Uterus (tissue), 4 donors: ENCODE results near the gene TPR. TPM values are rescaled to one million over a fixed set of nuclear protein-coding genes. Genes with fewer than 3 reads are reported as not detected.

Experiments used
- DNase-seq, 2 donors: peaks; one replicate each; pipeline ENCODE4 v3.0.0-alpha.2; 2019 to 2020
- H3K27ac ChIP-seq, 2 donors: fragments of 200-600 bp; sonication (generic); 1 replicate in 1 of 2; 2 replicates in 1 of 2; pipeline ENCODE4 v1.5.1; 2016 to 2018
- H3K27me3 ChIP-seq, 2 donors: fragments of 200-600 bp; sonication (generic); one replicate each; pipeline ENCODE4 v1.5.1; 2018 to 2019; ENCODE audit warnings: control low read depth in 1 of 2
- H3K36me3 ChIP-seq, 2 donors: fragments of 200-600 bp; sonication (generic); one replicate each; pipeline ENCODE4 v1.5.1; 2019; ENCODE audit warnings: control low read depth in 1 of 2
- H3K4me1 ChIP-seq, 2 donors: fragments of 200-600 bp; sonication (generic); one replicate each; pipeline ENCODE4 v1.5.1; 2018 to 2019; ENCODE audit warnings: control low read depth in 1 of 2
- H3K4me3 ChIP-seq, 2 donors: fragments of 200-600 bp; sonication (generic); 1 replicate in 1 of 2; 2 replicates in 1 of 2; pipeline ENCODE4 v1.5.1; 2018 to 2019; ENCODE audit warnings: mild to moderate bottlenecking in 1 of 2
- H3K9me3 ChIP-seq, 2 donors: fragments of 200-600 bp; sonication (generic); one replicate each; pipeline ENCODE4 v1.5.1; 2019; ENCODE audit warnings: control low read depth in 1 of 2
- CTCF ChIP-seq, 4 experiments: fragments of 200-600 bp in 2 of 4; fragments of 450-650 bp in 2 of 4; sonication (generic) in 2 of 4; IDR thresholded peaks; one replicate each; pipeline ENCODE4 v1.5.1; 2016 to 2019; ENCODE audit warnings: antibody characterized with exemption in 4 of 4, mild to moderate bottlenecking in 2 of 4, moderate library complexity in 1 of 4
- POLR2A ChIP-seq, 2 donors: fragments of 450-650 bp; IDR thresholded peaks; one replicate each; pipeline ENCODE4 v1.6.1; 2016; ENCODE audit warnings: antibody characterized with exemption in 2 of 2, mild to moderate bottlenecking in 1 of 2, moderate library complexity in 1 of 2
- intact Hi-C: fragments of 100-400 bp; cut with DNase I; formaldehyde crosslinking; loops from one replicate; pipeline ENCODE4 v1.15.1; 2023; ENCODE audit warnings: low total_unique reads
- total RNA-seq, 4 donors: library from RNA; depleted of rRNA in 3 of 4; stranded (reverse); fragments of >200 nt in 3 of 4; gene quantifications; one replicate each; pipeline versions ENCODE4 v1.1.0 to v1.2.4, GENCODE V29; 2014 to 2023
- donor health status: DM: yes; HTN: yes; CAD: no.

Gene TPR
- total RNA-seq, 4 donors from 2014 or later, result 33.8 to 165 (median 83.1) TPM

GRCh38 chr1:186302381-186302920, 72.6 kb downstream of the TPR start:
- Histone ChIP-seq H3K9me3 (no peaks in the 10 kb centered on the region), H3K27me3 (no peaks in the 10 kb centered on the region), H3K4me1 (no peaks in the 10 kb centered on the region), H3K27ac (no peak overlapping the region), H3K36me3 (no peaks in the 10 kb centered on the region), H3K4me3 (no peak overlapping the region)
- intact Hi-C loops, result no loop called here
- TF ChIP-seq CTCF (IDR thresholded peaks at IDR 0.05), result no peak
- no peak for TF ChIP-seq POLR2A (IDR thresholded peaks at IDR 0.05)
- no peak for DNase-seq

GRCh38 chr1:186301448-186301847, 73.6 kb downstream of the TPR start:
- Histone ChIP-seq H3K27ac (no peak overlapping the region), H3K4me3 (no peak overlapping the region), H3K4me1 (no peaks in the 10 kb centered on the region), H3K9me3 (no peaks in the 10 kb centered on the region), H3K27me3 (no peaks in the 10 kb centered on the region), H3K36me3 (no peaks in the 10 kb centered on the region)
- intact Hi-C loops, result no loop called here
- DNase-seq, result no peak
- TF ChIP-seq CTCF (IDR thresholded peaks at IDR 0.05), result no peak
- TF ChIP-seq POLR2A (IDR thresholded peaks at IDR 0.05), result no peak

- intact Hi-C loops, result no loop called here
- Histone ChIP-seq H3K27me3 (no peaks in the 10 kb centered on the region), H3K9me3 (no peaks in the 10 kb centered on the region), H3K4me1 (no peaks in the 10 kb centered on the region), H3K27ac (no peak overlapping the region), H3K36me3 (no peaks in the 10 kb centered on the region), H3K4me3 (no peak overlapping the region)
- no peak for DNase-seq
- TF ChIP-seq POLR2A (IDR thresholded peaks at IDR 0.05) (no peak), CTCF (IDR thresholded peaks at IDR 0.05) (no peak)
These were observed 75.0 kb downstream of the TPR start for GRCh38 chr1:186300056-186300455.

GRCh38 chr1:186299570-186299969, 75.5 kb downstream of the TPR start:
- H3K36me3 ChIP-seq, result no peaks in the 10 kb centered on the region
- DNase-seq, result no peak
- H3K9me3 ChIP-seq, result no peaks in the 10 kb centered on the region
- H3K4me1 ChIP-seq, result no peaks in the 10 kb centered on the region
- no peak for TF ChIP-seq CTCF (IDR thresholded peaks at IDR 0.05)
- TF ChIP-seq POLR2A (IDR thresholded peaks at IDR 0.05), result no peak
- H3K4me3 ChIP-seq, result no peak overlapping the region
- intact Hi-C loops, result no loop called here
- H3K27ac ChIP-seq, result no peak overlapping the region
- H3K27me3 ChIP-seq, result no peaks in the 10 kb centered on the region

GRCh38 chr1:186298851-186299250, 76.2 kb downstream of the TPR start:
- no peaks in the 10 kb centered on the region for H3K4me1 ChIP-seq
- TF ChIP-seq POLR2A (IDR thresholded peaks at IDR 0.05) (no peak), CTCF (IDR thresholded peaks at IDR 0.05) (no peak)
- no peak overlapping the region for H3K4me3 ChIP-seq
- DNase-seq, result no peak
- H3K27me3 ChIP-seq, result no peaks in the 10 kb centered on the region
- H3K36me3 ChIP-seq, result no peaks in the 10 kb centered on the region
- H3K27ac ChIP-seq, result no peak overlapping the region
- H3K9me3 ChIP-seq, result no peaks in the 10 kb centered on the region
- intact Hi-C loops, result no loop called here
